Hepatic stellate cell (primary cell): ENCODE data around the gene CCDC198.

ENCODE experiments used
- DNase-seq: peaks from one replicate; pipeline ENCODE4 v3.0.0; 2011; ENCODE audit warnings: low spot score

CCDC198 gene

GRCh38 chr14:57464008-57464730, 29.5 kb downstream of the CCDC198 start:
- no peak for DNase-seq

- no peak for DNase-seq
Observed at GRCh38 chr14:57462551-57462950, 31.1 kb downstream of the CCDC198 start.

GRCh38 chr14:57461777-57462320, 31.8 kb downstream of the CCDC198 start:
- no peak for DNase-seq

GRCh38 chr14:57435923-57436322, 57.7 kb downstream of the CCDC198 start:
- no peak for DNase-seq

GRCh38 chr14:57420986-57421385, 72.7 kb downstream of the CCDC198 start:
- DNase-seq, result no peak

- no peak for DNase-seq
Observed at GRCh38 chr14:57420033-57420432, 73.6 kb downstream of the CCDC198 start.
